NCI-H2081 (cell line): ENCODE data around the gene CDK6.

Experiments
- DNase-seq, 2 experiments: peaks; one replicate each; lab custom pipeline; 2025; lab: John Stamatoyannopoulos, UW

Gene CDK6

GRCh38 chr7:92589056-92589455 is 247.3 kb downstream of the CDK6 start:
- no peak for DNase-seq

- no peak for DNase-seq
Measured at GRCh38 chr7:92588561-92588960, 247.8 kb downstream of the CDK6 start.

- DNase-seq = no peak
Measured at GRCh38 chr7:92586841-92587240, 249.5 kb downstream of the CDK6 start.

- DNase-seq = no peak
Measured at GRCh38 chr7:92586403-92586802, 250.0 kb downstream of the CDK6 start.

GRCh38 chr7:92584953-92585352 is 251.4 kb downstream of the CDK6 start:
- peak; percentile 26 to 44 for DNase-seq

- DNase-seq = no peak
Measured at GRCh38 chr7:92582948-92583347, 253.4 kb downstream of the CDK6 start.

GRCh38 chr7:92576296-92576695 is 260.1 kb downstream of the CDK6 start:
- DNase-seq = no peak

GRCh38 chr7:92569137-92569536 is 267.2 kb downstream of the CDK6 start:
- DNase-seq = no peak

GRCh38 chr7:92567460-92567859 is 268.9 kb downstream of the CDK6 start:
- no peak for DNase-seq

GRCh38 chr7:92563345-92563744 is 273.0 kb downstream of the CDK6 start:
- DNase-seq = no peak

GRCh38 chr7:92560602-92561001 is 275.8 kb downstream of the CDK6 start:
- DNase-seq = no peak

- no peak for DNase-seq
Measured at GRCh38 chr7:92557808-92558362, 278.5 kb downstream of the CDK6 start.

GRCh38 chr7:92557249-92557648 is 279.1 kb downstream of the CDK6 start:
- DNase-seq = no peak
